ENCODE results near the gene IFT25. TPM values are rescaled to one million over a fixed set of nuclear protein-coding genes. Genes with fewer than 3 reads are reported as not detected.

Gene IFT25
- total and polyA plus RNA-seq, 2 experiments from 2014 or later = 28.2 to 109 TPM

DNA sequence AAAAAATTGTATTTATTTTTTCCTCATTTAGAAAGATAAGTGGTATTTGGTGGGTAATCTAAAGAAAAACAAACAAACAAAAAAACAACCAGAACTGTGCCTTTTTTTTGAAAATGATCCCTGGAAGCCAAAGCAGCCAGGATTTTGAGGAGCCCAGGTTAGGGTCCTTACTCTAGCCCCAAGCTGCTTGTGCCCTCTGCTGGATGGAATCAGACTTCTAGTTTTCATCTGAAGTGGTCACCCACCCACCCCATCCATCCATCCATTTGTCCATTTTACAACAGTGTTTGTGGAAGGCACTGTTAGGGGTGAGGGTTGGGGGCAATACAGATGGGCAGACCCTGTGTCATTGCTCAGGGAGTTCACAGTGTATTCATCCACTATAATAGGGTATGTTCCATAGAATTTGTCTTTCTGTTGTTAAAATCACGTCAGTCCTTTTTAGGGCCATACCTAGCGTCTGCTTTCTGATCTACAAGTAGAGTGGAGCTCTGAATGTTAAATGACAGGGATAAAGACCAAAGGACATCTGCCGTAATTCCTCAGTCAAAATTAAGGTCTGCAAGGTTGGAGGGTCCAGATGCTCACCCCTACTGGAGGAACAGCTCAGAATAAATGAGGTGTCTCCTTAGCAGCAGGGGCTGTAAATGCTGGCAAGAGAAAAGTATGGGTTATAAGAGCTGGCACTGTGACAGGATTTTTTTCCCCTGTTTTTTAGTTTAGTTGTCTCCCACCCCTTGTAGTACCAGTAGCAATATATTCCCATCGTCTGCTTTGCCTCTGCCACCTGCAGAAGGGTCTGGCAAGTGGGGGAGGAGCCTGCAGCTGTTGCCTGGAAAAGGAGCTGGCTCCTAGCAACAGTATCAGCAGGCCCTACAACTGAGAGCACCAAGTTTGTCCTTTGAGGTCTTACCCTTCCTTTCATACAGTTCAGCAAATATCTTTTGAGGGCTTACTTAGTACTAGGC is 3.8 kb upstream of the IFT25 start:
- H2AFZ ChIP-seq = no peak overlapping the region
- H3K4me1 ChIP-seq (ENCODE audit: insufficient read depth) = peaks cover 43% of the 10 kb centered on the region
- H3F3A ChIP-seq (replicated peaks; ENCODE audit: low read depth) = no peaks in the 10 kb centered on the region
- Mint-ChIP-seq H3K9me3 (no peaks in the 10 kb centered on the region), H3K36me3 (ENCODE audit: low read depth) (peaks cover 27% of the 10 kb centered on the region), H3K4me3 (no peak overlapping the region), H3K4me1 (peaks cover 50% of the 10 kb centered on the region), H3K27ac (no peak overlapping the region), H3K27me3 (ENCODE audit: insufficient read depth, low read depth, poor library complexity) (peaks cover 3% of the 10 kb centered on the region)
- H3K27ac ChIP-seq (ENCODE audit: low read depth) = no peak overlapping the region
- TF ChIP-seq, protein P1, sequence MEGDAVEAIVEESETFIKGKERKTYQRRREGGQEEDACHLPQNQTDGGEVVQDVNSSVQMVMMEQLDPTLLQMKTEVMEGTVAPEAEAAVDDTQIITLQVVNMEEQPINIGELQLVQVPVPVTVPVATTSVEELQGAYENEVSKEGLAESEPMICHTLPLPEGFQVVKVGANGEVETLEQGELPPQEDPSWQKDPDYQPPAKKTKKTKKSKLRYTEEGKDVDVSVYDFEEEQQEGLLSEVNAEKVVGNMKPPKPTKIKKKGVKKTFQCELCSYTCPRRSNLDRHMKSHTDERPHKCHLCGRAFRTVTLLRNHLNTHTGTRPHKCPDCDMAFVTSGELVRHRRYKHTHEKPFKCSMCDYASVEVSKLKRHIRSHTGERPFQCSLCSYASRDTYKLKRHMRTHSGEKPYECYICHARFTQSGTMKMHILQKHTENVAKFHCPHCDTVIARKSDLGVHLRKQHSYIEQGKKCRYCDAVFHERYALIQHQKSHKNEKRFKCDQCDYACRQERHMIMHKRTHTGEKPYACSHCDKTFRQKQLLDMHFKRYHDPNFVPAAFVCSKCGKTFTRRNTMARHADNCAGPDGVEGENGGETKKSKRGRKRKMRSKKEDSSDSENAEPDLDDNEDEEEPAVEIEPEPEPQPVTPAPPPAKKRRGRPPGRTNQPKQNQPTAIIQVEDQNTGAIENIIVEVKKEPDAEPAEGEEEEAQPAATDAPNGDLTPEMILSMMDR (conservative IDR thresholded peaks at IDR 0.05; ENCODE audit: low read depth in 2 of 2) = peak; percentile 78 to 88
- TF ChIP-seq, protein P2, sequence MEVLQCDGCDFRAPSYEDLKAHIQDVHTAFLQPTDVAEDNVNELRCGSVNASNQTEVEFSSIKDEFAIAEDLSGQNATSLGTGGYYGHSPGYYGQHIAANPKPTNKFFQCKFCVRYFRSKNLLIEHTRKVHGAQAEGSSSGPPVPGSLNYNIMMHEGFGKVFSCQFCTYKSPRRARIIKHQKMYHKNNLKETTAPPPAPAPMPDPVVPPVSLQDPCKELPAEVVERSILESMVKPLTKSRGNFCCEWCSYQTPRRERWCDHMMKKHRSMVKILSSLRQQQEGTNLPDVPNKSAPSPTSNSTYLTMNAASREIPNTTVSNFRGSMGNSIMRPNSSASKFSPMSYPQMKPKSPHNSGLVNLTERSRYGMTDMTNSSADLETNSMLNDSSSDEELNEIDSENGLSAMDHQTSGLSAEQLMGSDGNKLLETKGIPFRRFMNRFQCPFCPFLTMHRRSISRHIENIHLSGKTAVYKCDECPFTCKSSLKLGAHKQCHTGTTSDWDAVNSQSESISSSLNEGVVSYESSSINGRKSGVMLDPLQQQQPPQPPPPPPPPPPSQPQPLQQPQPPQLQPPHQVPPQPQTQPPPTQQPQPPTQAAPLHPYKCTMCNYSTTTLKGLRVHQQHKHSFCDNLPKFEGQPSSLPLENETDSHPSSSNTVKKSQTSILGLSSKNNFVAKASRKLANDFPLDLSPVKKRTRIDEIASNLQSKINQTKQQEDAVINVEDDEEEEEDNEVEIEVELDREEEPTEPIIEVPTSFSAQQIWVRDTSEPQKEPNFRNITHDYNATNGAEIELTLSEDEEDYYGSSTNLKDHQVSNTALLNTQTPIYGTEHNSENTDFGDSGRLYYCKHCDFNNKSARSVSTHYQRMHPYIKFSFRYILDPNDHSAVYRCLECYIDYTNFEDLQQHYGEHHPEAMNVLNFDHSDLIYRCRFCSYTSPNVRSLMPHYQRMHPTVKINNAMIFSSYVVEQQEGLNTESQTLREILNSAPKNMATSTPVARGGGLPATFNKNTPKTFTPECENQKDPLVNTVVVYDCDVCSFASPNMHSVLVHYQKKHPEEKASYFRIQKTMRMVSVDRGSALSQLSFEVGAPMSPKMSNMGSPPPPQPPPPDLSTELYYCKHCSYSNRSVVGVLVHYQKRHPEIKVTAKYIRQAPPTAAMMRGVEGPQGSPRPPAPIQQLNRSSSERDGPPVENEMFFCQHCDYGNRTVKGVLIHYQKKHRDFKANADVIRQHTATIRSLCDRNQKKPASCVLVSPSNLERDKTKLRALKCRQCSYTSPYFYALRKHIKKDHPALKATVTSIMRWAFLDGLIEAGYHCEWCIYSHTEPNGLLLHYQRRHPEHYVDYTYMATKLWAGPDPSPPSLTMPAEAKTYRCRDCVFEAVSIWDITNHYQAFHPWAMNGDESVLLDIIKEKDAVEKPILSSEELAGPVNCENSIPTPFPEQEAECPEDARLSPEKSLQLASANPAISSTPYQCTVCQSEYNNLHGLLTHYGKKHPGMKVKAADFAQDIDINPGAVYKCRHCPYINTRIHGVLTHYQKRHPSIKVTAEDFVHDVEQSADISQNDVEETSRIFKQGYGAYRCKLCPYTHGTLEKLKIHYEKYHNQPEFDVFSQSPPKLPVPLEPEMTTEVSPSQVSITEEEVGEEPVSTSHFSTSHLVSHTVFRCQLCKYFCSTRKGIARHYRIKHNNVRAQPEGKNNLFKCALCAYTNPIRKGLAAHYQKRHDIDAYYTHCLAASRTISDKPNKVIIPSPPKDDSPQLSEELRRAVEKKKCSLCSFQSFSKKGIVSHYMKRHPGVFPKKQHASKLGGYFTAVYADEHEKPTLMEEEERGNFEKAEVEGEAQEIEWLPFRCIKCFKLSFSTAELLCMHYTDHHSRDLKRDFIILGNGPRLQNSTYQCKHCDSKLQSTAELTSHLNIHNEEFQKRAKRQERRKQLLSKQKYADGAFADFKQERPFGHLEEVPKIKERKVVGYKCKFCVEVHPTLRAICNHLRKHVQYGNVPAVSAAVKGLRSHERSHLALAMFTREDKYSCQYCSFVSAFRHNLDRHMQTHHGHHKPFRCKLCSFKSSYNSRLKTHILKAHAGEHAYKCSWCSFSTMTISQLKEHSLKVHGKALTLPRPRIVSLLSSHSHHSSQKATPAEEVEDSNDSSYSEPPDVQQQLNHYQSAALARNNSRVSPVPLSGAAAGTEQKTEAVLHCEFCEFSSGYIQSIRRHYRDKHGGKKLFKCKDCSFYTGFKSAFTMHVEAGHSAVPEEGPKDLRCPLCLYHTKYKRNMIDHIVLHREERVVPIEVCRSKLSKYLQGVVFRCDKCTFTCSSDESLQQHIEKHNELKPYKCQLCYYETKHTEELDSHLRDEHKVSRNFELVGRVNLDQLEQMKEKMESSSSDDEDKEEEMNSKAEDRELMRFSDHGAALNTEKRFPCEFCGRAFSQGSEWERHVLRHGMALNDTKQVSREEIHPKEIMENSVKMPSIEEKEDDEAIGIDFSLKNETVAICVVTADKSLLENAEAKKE (CRISPR knock-in tag; IDR thresholded peaks at IDR 0.05) = no peak
- DNase-seq (ENCODE audit: low spot score) (peak; percentile 86), ATAC-seq (peak; percentile 18)
- H4K20me1 ChIP-seq (replicated peaks; ENCODE audit: insufficient read depth) = peaks cover 12% of the 10 kb centered on the region
- H3K27me3 ChIP-seq (ENCODE audit: insufficient read depth) = no peaks in the 10 kb centered on the region
- peak overlapping the region; percentile 21; the same call in 1 of the 2 replicates for H3K4me2 ChIP-seq
- no peak overlapping the region for H3K4me3 ChIP-seq
- H3K9me2 ChIP-seq (ENCODE audit: insufficient read depth) = no peaks in the 10 kb centered on the region
- peaks cover 61% of the 10 kb centered on the region for H3K79me2 ChIP-seq (replicated peaks; ENCODE audit: insufficient read depth)
- H3K36me3 ChIP-seq (ENCODE audit: insufficient read depth) = peaks cover 8% of the 10 kb centered on the region; the same call in 1 of the 2 replicates

All from GM23338 (cell line).